ENCODE results near the gene TMTC2.

The TMTC2 gene

GRCh38 chr12:82877963-82878362 is 191.3 kb downstream of the TMTC2 start:
- no peak for TF ChIP-seq CTCF (IDR thresholded peaks at IDR 0.05; ENCODE audit: low read length, missing control alignments)
- no peak for DNase-seq (ENCODE audit: low read depth)

GRCh38 chr12:82880442-82880901 is 193.8 kb downstream of the TMTC2 start:
- DNase-seq (ENCODE audit: low read depth), result no peak
- H3K4me3 ChIP-seq (replicated peaks; ENCODE audit: low read depth, low read length), result no peak overlapping the region
- TF ChIP-seq CTCF (IDR thresholded peaks at IDR 0.05; ENCODE audit: low read length, missing control alignments), result no peak

More at GRCh38 chr12:82877963-82878362, 191.3 kb downstream of the TMTC2 start:
- H3K4me3 ChIP-seq (replicated peaks; ENCODE audit: low read depth, low read length), result no peak overlapping the region

- no peak for DNase-seq (ENCODE audit: low read depth)
- no peak for TF ChIP-seq CTCF (IDR thresholded peaks at IDR 0.05; ENCODE audit: low read length, missing control alignments)
- no peak overlapping the region for H3K4me3 ChIP-seq (replicated peaks; ENCODE audit: low read depth, low read length)
Observed at GRCh38 chr12:82883394-82884355, 197.0 kb downstream of the TMTC2 start.

GRCh38 chr12:82886671-82887340 is 200.1 kb downstream of the TMTC2 start:
- no peak overlapping the region for H3K4me3 ChIP-seq (replicated peaks; ENCODE audit: low read depth, low read length)
- no peak for TF ChIP-seq CTCF (IDR thresholded peaks at IDR 0.05; ENCODE audit: low read length, missing control alignments)
- peak; percentile 8 for DNase-seq (ENCODE audit: low read depth)

GRCh38 chr12:82893896-82894295 is 207.2 kb downstream of the TMTC2 start:
- no peak overlapping the region for H3K4me3 ChIP-seq (replicated peaks; ENCODE audit: low read depth, low read length)
- no peak for DNase-seq (ENCODE audit: low read depth)
- TF ChIP-seq CTCF (IDR thresholded peaks at IDR 0.05; ENCODE audit: low read length, missing control alignments), result no peak

GRCh38 chr12:82896277-82896676 is 209.6 kb downstream of the TMTC2 start:
- DNase-seq (ENCODE audit: low read depth), result no peak
- no peak for TF ChIP-seq CTCF (IDR thresholded peaks at IDR 0.05; ENCODE audit: low read length, missing control alignments)
- H3K4me3 ChIP-seq (replicated peaks; ENCODE audit: low read depth, low read length), result no peak overlapping the region

Data from fibroblast of pulmonary artery (primary cell).